H9 (cell line): Measurements from ENCODE around the gene ZBTB12. TPM values are rescaled to one million over a fixed set of nuclear protein-coding genes. Genes with fewer than 3 reads are reported as not detected.

ENCODE experiments used
- DNase-seq: peaks from one replicate; pipeline ENCODE4 v3.0.0-alpha.2; 2017
- H2AFZ ChIP-seq: one replicate; pipeline ENCODE4 v1.6.1; 2013; ENCODE audit warnings: mild to moderate bottlenecking, low read length, control low read depth, moderate library complexity
- H2AK5ac ChIP-seq: 2 replicates; pipeline ENCODE4 v1.6.1; 2013; ENCODE audit warnings: low read length, control low read depth, mixed read lengths; ENCODE audit not compliant: insufficient read length
- H2BK120ac ChIP-seq: one replicate; pipeline ENCODE4 v1.6.1; 2013; ENCODE audit warnings: low read depth, mild to moderate bottlenecking, low read length, control low read depth, inconsistent platforms; ENCODE audit not compliant: poor library complexity, severe bottlenecking
- H2BK12ac ChIP-seq: 2 replicates; pipeline ENCODE4 v1.6.1; 2013; ENCODE audit warnings: low read length, control low read depth, mixed read lengths, low read depth; ENCODE audit not compliant: insufficient read length
- H2BK15ac ChIP-seq: 2 replicates; pipeline ENCODE4 v1.6.1; 2013; ENCODE audit warnings: low read depth, low read length, control low read depth
- H2BK20ac ChIP-seq: one replicate; pipeline ENCODE4 v1.6.1; 2013; ENCODE audit warnings: low read depth, mild to moderate bottlenecking, low read length, control low read depth, inconsistent platforms; ENCODE audit not compliant: poor library complexity, severe bottlenecking
- H2BK5ac ChIP-seq: 2 replicates; pipeline ENCODE4 v1.6.1; 2013; ENCODE audit warnings: low read length, control low read depth, mixed read lengths; ENCODE audit not compliant: insufficient read length
- H3K14ac ChIP-seq: 2 replicates; pipeline ENCODE4 v1.6.1; 2013; ENCODE audit warnings: low read length, control low read depth; ENCODE audit not compliant: insufficient read depth
- H3K18ac ChIP-seq: 2 replicates; pipeline ENCODE4 v1.6.1; 2013; ENCODE audit warnings: low read depth, mild to moderate bottlenecking, mixed read lengths, low read length, control low read depth; ENCODE audit not compliant: insufficient read length
- H3K23ac ChIP-seq: 2 replicates; pipeline ENCODE4 v1.6.1; 2013; ENCODE audit warnings: low read length, control low read depth, mixed read lengths, low read depth; ENCODE audit not compliant: insufficient read length
- H3K23me2 ChIP-seq: 2 replicates; pipeline ENCODE4 v1.6.1; 2013; ENCODE audit warnings: low read depth, mild to moderate bottlenecking, mixed read lengths, low read length, control low read depth; ENCODE audit not compliant: insufficient read length, poor library complexity, severe bottlenecking
- H3K27ac ChIP-seq: 2 replicates; pipeline ENCODE4 v1.5.1; 2013; ENCODE audit warnings: low read length, control low read depth, mixed read lengths, low read depth; ENCODE audit not compliant: insufficient read length
- H3K27me3 ChIP-seq: 2 replicates; pipeline ENCODE4 v1.6.1; 2013; ENCODE audit warnings: low read length, control low read depth, inconsistent platforms; ENCODE audit not compliant: insufficient read depth
- H3K4ac ChIP-seq: 2 replicates; pipeline ENCODE4 v1.6.1; 2013; ENCODE audit warnings: low read depth, mild to moderate bottlenecking, control low read depth, inconsistent platforms, low read length, moderate library complexity
- H3K4me1 ChIP-seq: 2 replicates; pipeline ENCODE4 v1.6.1; 2013; ENCODE audit warnings: low read length, control low read depth, inconsistent platforms; ENCODE audit not compliant: insufficient read depth
- H3K4me2 ChIP-seq: 2 replicates; pipeline ENCODE4 v1.6.1; 2013; ENCODE audit warnings: low read length, control low read depth, mixed read lengths; ENCODE audit not compliant: insufficient read length, insufficient read depth
- H3K56ac ChIP-seq: 2 replicates; pipeline ENCODE4 v1.6.1; 2013; ENCODE audit warnings: low read depth, mild to moderate bottlenecking, mixed read lengths, low read length, control low read depth; ENCODE audit not compliant: insufficient read length
- H3K79me1 ChIP-seq: 2 replicates; pipeline ENCODE4 v1.6.1; 2013; ENCODE audit warnings: low read depth, mild to moderate bottlenecking, moderate library complexity, low read length, control low read depth, inconsistent platforms; ENCODE audit not compliant: insufficient read depth, poor library complexity, severe bottlenecking
- H3K79me2 ChIP-seq: 2 replicates; pipeline ENCODE4 v1.6.1; 2013; ENCODE audit warnings: low read length, control low read depth, inconsistent platforms; ENCODE audit not compliant: insufficient read depth
- H3K9ac ChIP-seq: 2 replicates; pipeline ENCODE4 v1.6.1; 2013; ENCODE audit warnings: low read length, control low read depth, mixed read lengths; ENCODE audit not compliant: insufficient read length; ENCODE audit errors: extremely low read depth
- H3K9me3 ChIP-seq: one replicate; pipeline ENCODE4 v1.6.1; 2013; ENCODE audit warnings: low read depth, low read length, inconsistent platforms; ENCODE audit not compliant: control insufficient read depth
- H3T11ph ChIP-seq: one replicate; pipeline ENCODE4 v1.6.1; 2013; ENCODE audit warnings: mild to moderate bottlenecking, low read length, control low read depth, inconsistent platforms
- H4K20me1 ChIP-seq: one replicate; pipeline ENCODE4 v1.6.1; 2013; ENCODE audit not compliant: control insufficient read depth, insufficient read length, insufficient read depth
- H4K5ac ChIP-seq: 2 replicates; pipeline ENCODE4 v1.6.1; 2013; ENCODE audit warnings: low read depth, mild to moderate bottlenecking, mixed read lengths, low read length, control low read depth; ENCODE audit not compliant: insufficient read length
- H4K8ac ChIP-seq: replicated peaks from 2 replicates; pipeline ENCODE4 v1.6.1; 2013; ENCODE audit warnings: low read length, control low read depth, mixed read lengths, low read depth; ENCODE audit not compliant: insufficient read length
- H4K91ac ChIP-seq: 2 replicates; pipeline ENCODE4 v1.6.1; 2013; ENCODE audit warnings: low read depth, mild to moderate bottlenecking, moderate library complexity, mixed read lengths, low read length, control low read depth; ENCODE audit not compliant: insufficient read length
- H3K27ac Mint-ChIP-seq, 3 experiments: 2 replicates in 2 of 3; 3 replicates in 1 of 3; pipeline ENCODE4 v1.8.0; 2020 to 2021; ENCODE audit warnings: mixed read lengths in 3 of 3, mild to moderate bottlenecking in 1 of 3, moderate library complexity in 1 of 3
- H3K27me3 Mint-ChIP-seq: 2 replicates; pipeline ENCODE4 v1.8.0; 2021; ENCODE audit warnings: low read depth, mild to moderate bottlenecking, moderate library complexity, mixed read lengths
- H3K36me3 Mint-ChIP-seq, 3 experiments: 2 replicates in 2 of 3; 3 replicates in 1 of 3; pipeline ENCODE4 v1.8.0; 2020 to 2021; ENCODE audit warnings: low read depth in 3 of 3, mixed read lengths in 3 of 3; ENCODE audit not compliant: insufficient read depth in 1 of 3
- H3K4me1 Mint-ChIP-seq, 2 experiments: 2 replicates each; pipeline ENCODE4 v1.8.0; 2020; ENCODE audit warnings: mixed read lengths in 2 of 2
- H3K4me3 Mint-ChIP-seq, 2 experiments: 2 replicates in 1 of 2; 3 replicates in 1 of 2; pipeline ENCODE4 v1.8.0; 2020 to 2021; ENCODE audit warnings: mild to moderate bottlenecking in 2 of 2, mixed read lengths in 2 of 2, moderate library complexity in 1 of 2
- H3K9me3 Mint-ChIP-seq, 2 experiments: 2 replicates in 1 of 2; 3 replicates in 1 of 2; pipeline ENCODE4 v1.8.0; 2020; ENCODE audit warnings: mild to moderate bottlenecking in 2 of 2, mixed read lengths in 2 of 2, moderate library complexity in 1 of 2
- CTCF ChIP-seq: fragments of 200-600 bp; sonication (generic); conservative IDR thresholded peaks from 3 replicates; pipeline ENCODE4 v1.8.0; 2021; ENCODE audit warnings: antibody characterized with exemption, mild to moderate bottlenecking
- WGBS: extraction: QIAGEN DNeasy Blood & Tissue Kit; methylation state at CpG from one replicate; pipeline ENCODE4 v1.1.7; 2013; ENCODE audit warnings: missing lambda C conversion rate, low lambda C conversion rate, mixed read lengths; ENCODE audit not compliant: insufficient read length; ENCODE audit errors: extremely low coverage; 5-methylcytosine and 5-hydroxymethylcytosine counted together
- total RNA-seq: library from RNA; stranded (reverse); gene quantifications from 2 replicates; pipeline ENCODE4 v1.2.1, GENCODE V29; 2021

Gene ZBTB12
- total RNA-seq, 1 experiment from 2014 or later: 31.0 TPM

GRCh38 chr6:31862344-31863235 is 39.3 kb downstream of the ZBTB12 start, which contains the start of gene NEU1:
NEU1 (minus strand) TSS chr6:31862821; CDS start chr6:31862776, 45 bp downstream.
- Histone ChIP-seq H3K23me2 (peaks cover 12% of the 10 kb centered on the region), H2BK120ac (no peak within 1 kb of the TSS), H2BK20ac (no peak within 1 kb of the TSS), H3K79me1 (no peaks in the 10 kb centered on the region), H3K4me2 (peak within 1 kb of the TSS; percentile 94), H3K9me3 (no peaks in the 10 kb centered on the region), H3K27me3 (no peaks in the 10 kb centered on the region), H2BK5ac (no peak within 1 kb of the TSS), H4K5ac (no peak within 1 kb of the TSS), H3K79me2 (no peaks in the 10 kb centered on the region), H3K9ac (peak within 1 kb of the TSS; percentile 73), H3K14ac (peak within 1 kb of the TSS; percentile 42; the same call in 1 of the 2 replicates), H4K8ac (no peak within 1 kb of the TSS), H3K56ac (no peak within 1 kb of the TSS), H2BK15ac (no peak within 1 kb of the TSS), H3K23ac (no peak within 1 kb of the TSS), H3K4ac (no peak within 1 kb of the TSS), H2BK12ac (no peak within 1 kb of the TSS), H3K18ac (no peak within 1 kb of the TSS), H2AFZ (no peak within 1 kb of the TSS), H3K4me1 (no peaks in the 10 kb centered on the region), H3K27ac (peak within 1 kb of the TSS; percentile 54), H4K20me1 (no peaks in the 10 kb centered on the region), H2AK5ac (no peak within 1 kb of the TSS), H3T11ph (no peak within 1 kb of the TSS), H4K91ac (no peak within 1 kb of the TSS)
- no peak for TF ChIP-seq CTCF
- Mint-ChIP-seq H3K36me3 (peaks cover 6 to 22% (median 17%) of the 10 kb centered on the region in 3 experiments; a peak in 6 of 7 replicates), H3K4me1 (peaks cover 13 to 20% of the 10 kb centered on the region in 2 experiments), H3K9me3 (no peaks in the 10 kb centered on the region; a peak in 1 of 5 replicates), H3K4me3 (peak within 1 kb of the TSS; percentile 84 to 98), H3K27me3 (peaks cover 2% of the 10 kb centered on the region), H3K27ac (peak within 1 kb of the TSS; percentile 91 to 97 (median 96))
- DNase-seq: peak; percentile 100
- WGBS: no CpG with 5 or more reads among the region's 64 CpGs
